ENCODE measurements around the gene NEK11.

NEK11 gene

DNA sequence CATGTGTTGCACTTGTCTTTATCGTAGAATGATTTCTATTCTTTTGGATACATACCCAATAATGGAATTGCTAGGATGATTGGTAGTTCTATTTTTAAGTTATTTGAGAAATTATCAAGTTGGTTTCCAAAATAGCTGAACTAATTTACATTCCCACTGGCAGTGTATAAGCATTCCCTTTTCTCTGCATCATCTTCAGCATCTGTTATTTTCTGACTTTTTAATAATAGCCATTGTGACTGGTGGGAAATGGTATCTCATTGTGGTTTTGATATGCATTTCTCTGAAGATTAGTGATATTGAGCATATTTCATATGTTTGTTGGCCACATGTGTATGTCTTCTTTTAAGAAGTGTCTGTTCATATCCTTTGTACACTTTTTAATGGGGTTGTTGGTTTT, 273.2 kb downstream of the NEK11 start:
- TF ChIP-seq, protein P1, sequence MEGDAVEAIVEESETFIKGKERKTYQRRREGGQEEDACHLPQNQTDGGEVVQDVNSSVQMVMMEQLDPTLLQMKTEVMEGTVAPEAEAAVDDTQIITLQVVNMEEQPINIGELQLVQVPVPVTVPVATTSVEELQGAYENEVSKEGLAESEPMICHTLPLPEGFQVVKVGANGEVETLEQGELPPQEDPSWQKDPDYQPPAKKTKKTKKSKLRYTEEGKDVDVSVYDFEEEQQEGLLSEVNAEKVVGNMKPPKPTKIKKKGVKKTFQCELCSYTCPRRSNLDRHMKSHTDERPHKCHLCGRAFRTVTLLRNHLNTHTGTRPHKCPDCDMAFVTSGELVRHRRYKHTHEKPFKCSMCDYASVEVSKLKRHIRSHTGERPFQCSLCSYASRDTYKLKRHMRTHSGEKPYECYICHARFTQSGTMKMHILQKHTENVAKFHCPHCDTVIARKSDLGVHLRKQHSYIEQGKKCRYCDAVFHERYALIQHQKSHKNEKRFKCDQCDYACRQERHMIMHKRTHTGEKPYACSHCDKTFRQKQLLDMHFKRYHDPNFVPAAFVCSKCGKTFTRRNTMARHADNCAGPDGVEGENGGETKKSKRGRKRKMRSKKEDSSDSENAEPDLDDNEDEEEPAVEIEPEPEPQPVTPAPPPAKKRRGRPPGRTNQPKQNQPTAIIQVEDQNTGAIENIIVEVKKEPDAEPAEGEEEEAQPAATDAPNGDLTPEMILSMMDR (conservative IDR thresholded peaks at IDR 0.05; ENCODE audit: low read length): no peak
- TF ChIP-seq EZH2phosphoT487 (IDR thresholded peaks at IDR 0.05; ENCODE audit: borderline replicate concordance): no peak
- Histone ChIP-seq H3K4me3 (ENCODE audit: low read length, poor library complexity, severe bottlenecking) (no peak overlapping the region), H3K79me2 (ENCODE audit: insufficient read depth, low read length) (no peaks in the 10 kb centered on the region), H4K20me1 (ENCODE audit: insufficient read depth, low read length, poor library complexity, severe bottlenecking) (no peaks in the 10 kb centered on the region), H3K4me1 (ENCODE audit: insufficient read depth, low read length, poor library complexity, severe bottlenecking) (no peaks in the 10 kb centered on the region), H3K36me3 (ENCODE audit: insufficient read depth, low read length) (no peaks in the 10 kb centered on the region), H3F3A (ENCODE audit: low read depth) (no peaks in the 10 kb centered on the region), H3K4me2 (ENCODE audit: low read depth, low read length, poor library complexity, severe bottlenecking) (no peak overlapping the region), H3K9me2 (replicated peaks; ENCODE audit: low read depth, low read length) (no peaks in the 10 kb centered on the region), H3K27me3 (ENCODE audit: insufficient read depth, low read length, poor library complexity, severe bottlenecking) (no peaks in the 10 kb centered on the region), H3K9me3 (ENCODE audit: insufficient read depth, low read depth, low read length) (no peaks in the 10 kb centered on the region), H2AFZ (ENCODE audit: low read length) (no peak overlapping the region), H3K9ac (ENCODE audit: low read depth, low read length, poor library complexity, severe bottlenecking) (no peak overlapping the region)

DNA sequence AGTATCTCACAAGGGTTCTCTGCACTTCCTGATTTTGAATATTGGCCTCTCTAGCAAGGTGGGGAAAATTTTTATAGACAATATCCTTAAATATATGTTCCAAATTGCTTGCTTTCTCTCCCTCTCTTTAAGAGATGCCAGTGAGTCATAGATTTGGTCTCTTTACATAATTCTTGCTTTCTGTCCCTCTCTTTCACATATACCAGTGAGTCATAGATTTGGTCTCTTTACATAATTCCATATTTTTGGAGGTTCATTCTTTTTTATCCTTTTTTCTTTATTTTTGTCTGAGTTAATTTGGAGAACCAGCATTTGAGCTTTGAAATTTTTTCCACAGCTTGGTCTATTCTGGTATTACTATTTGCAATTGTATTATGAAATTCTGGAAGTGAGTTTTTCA, 277.2 kb downstream of the NEK11 start:
- TF ChIP-seq EZH2phosphoT487 (IDR thresholded peaks at IDR 0.05; ENCODE audit: borderline replicate concordance): no peak
- TF ChIP-seq, protein P1 (conservative IDR thresholded peaks at IDR 0.05; ENCODE audit: low read length): no peak
- no peaks in the 10 kb centered on the region for H3F3A ChIP-seq (ENCODE audit: low read depth)
- H3K9ac ChIP-seq (ENCODE audit: low read depth, low read length, poor library complexity, severe bottlenecking): no peak overlapping the region
- H3K36me3 ChIP-seq (ENCODE audit: insufficient read depth, low read length): no peaks in the 10 kb centered on the region
- H2AFZ ChIP-seq (ENCODE audit: low read length): no peak overlapping the region
- H3K9me2 ChIP-seq (replicated peaks; ENCODE audit: low read depth, low read length): no peaks in the 10 kb centered on the region
- H3K4me1 ChIP-seq (ENCODE audit: insufficient read depth, low read length, poor library complexity, severe bottlenecking): no peaks in the 10 kb centered on the region
- no peak overlapping the region for H3K4me2 ChIP-seq (ENCODE audit: low read depth, low read length, poor library complexity, severe bottlenecking)
- H4K20me1 ChIP-seq (ENCODE audit: insufficient read depth, low read length, poor library complexity, severe bottlenecking): no peaks in the 10 kb centered on the region
- H3K27me3 ChIP-seq (ENCODE audit: insufficient read depth, low read length, poor library complexity, severe bottlenecking): no peaks in the 10 kb centered on the region
- H3K79me2 ChIP-seq (ENCODE audit: insufficient read depth, low read length): no peaks in the 10 kb centered on the region
- no peaks in the 10 kb centered on the region for H3K9me3 ChIP-seq (ENCODE audit: insufficient read depth, low read depth, low read length)
- no peak overlapping the region for H3K4me3 ChIP-seq (ENCODE audit: low read length, poor library complexity, severe bottlenecking)

DNA sequence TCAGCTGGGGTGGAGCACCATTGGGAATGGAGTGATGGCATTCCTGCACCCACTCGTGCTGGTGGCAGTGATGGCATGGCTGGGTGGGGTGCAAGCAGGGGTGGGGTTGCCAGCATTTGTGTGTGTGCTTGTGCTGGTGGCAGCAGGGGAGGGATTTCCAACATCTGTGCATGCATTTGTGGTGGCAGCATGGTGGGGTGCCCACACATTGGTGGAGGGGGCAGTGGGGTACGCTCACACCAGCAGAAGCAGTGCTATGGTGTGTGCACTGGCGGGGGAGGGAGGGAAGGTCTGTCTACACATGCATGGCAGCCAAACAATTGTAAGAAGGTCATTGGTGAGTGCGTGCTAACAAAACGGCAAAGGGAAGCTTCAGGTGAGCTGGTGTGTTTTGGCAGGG, 278.2 kb downstream of the NEK11 start:
- Histone ChIP-seq H3K9me3 (ENCODE audit: insufficient read depth, low read depth, low read length) (no peaks in the 10 kb centered on the region), H3K27me3 (ENCODE audit: insufficient read depth, low read length, poor library complexity, severe bottlenecking) (no peaks in the 10 kb centered on the region), H2AFZ (ENCODE audit: low read length) (no peak overlapping the region), H3K4me2 (ENCODE audit: low read depth, low read length, poor library complexity, severe bottlenecking) (no peak overlapping the region), H3K36me3 (ENCODE audit: insufficient read depth, low read length) (no peaks in the 10 kb centered on the region), H3K4me3 (ENCODE audit: low read length, poor library complexity, severe bottlenecking) (no peak overlapping the region), H4K20me1 (ENCODE audit: insufficient read depth, low read length, poor library complexity, severe bottlenecking) (no peaks in the 10 kb centered on the region), H3F3A (ENCODE audit: low read depth) (no peaks in the 10 kb centered on the region), H3K9ac (ENCODE audit: low read depth, low read length, poor library complexity, severe bottlenecking) (no peak overlapping the region), H3K79me2 (ENCODE audit: insufficient read depth, low read length) (no peaks in the 10 kb centered on the region), H3K4me1 (ENCODE audit: insufficient read depth, low read length, poor library complexity, severe bottlenecking) (no peaks in the 10 kb centered on the region), H3K9me2 (replicated peaks; ENCODE audit: low read depth, low read length) (no peaks in the 10 kb centered on the region)
- TF ChIP-seq, protein P1 (conservative IDR thresholded peaks at IDR 0.05; ENCODE audit: low read length): no peak
- no peak for TF ChIP-seq EZH2phosphoT487 (IDR thresholded peaks at IDR 0.05; ENCODE audit: borderline replicate concordance)

Measured in Loucy (cell line).